B cell (primary cell): ENCODE data around the gene ARRB2. TPM values are rescaled to one million over a fixed set of nuclear protein-coding genes. Genes with fewer than 3 reads are reported as not detected.
"Not testable (repeated sequence)": the region's sequence is repeated elsewhere in the genome, so short reads cannot be mapped to it uniquely, and the experiment has no call there.

Experiments used
- ATAC-seq: fragments of 200-7000 bp; cut with Tn5 transposase; one replicate; pipeline ENCODE4 v1.10.0; 2021; ENCODE audit warnings: low read depth, mild to moderate bottlenecking, moderate number of reproducible peaks, moderate library complexity
- CTCF ChIA-PET: fragments of 350-600 bp; sonication (Branson Sonifier 250); formaldehyde crosslinking; loops from one replicate; lab custom pipeline; 2021; ENCODE audit warnings: antibody characterized with exemption, inconsistent platforms; lab: Charles Lee
- POLR2A ChIA-PET: fragments of 350-600 bp; sonication (Branson Sonifier 250); formaldehyde crosslinking; loops from one replicate; lab custom pipeline; 2021; ENCODE audit warnings: antibody characterized with exemption; lab: Charles Lee
- DNase-seq: peaks from one replicate; pipeline ENCODE4 v3.0.0; 2013
- H2AFZ ChIP-seq: 2 replicates; pipeline ENCODE4 v1.6.1; 2012; ENCODE audit warnings: mild to moderate bottlenecking, low read depth, low read length; ENCODE audit not compliant: insufficient read depth, poor library complexity, severe bottlenecking
- H3K27ac ChIP-seq, 2 donors: 1 replicate in 1 of 2; 2 replicates in 1 of 2; pipeline ENCODE4 v1.5.1; 2012 to 2013; ENCODE audit warnings: low read length in 2 of 2, mild to moderate bottlenecking in 2 of 2, moderate library complexity in 1 of 2
- H3K27me3 ChIP-seq, 4 experiments: fragments of 200-600 bp in 1 of 4; sonication (generic) in 1 of 4; replicated peaks in 1 of 4; 1 replicate in 2 of 4; 2 replicates in 2 of 4; pipeline versions ENCODE4 v1.6.1 to v1.7.0; 2013 to 2016; ENCODE audit warnings: low read length in 3 of 4, mild to moderate bottlenecking in 2 of 4, mixed read lengths in 1 of 4, moderate library complexity in 1 of 4; ENCODE audit not compliant: insufficient read depth in 4 of 4, control insufficient read depth in 3 of 4; ENCODE audit errors: control extremely low read depth in 1 of 4
- H3K36me3 ChIP-seq, 2 experiments: replicated peaks in 1 of 2; 1 replicate in 1 of 2; 2 replicates in 1 of 2; pipeline versions ENCODE4 v1.6.1 to v1.7.1; 2013; ENCODE audit warnings: low read length in 1 of 2; ENCODE audit not compliant: insufficient read depth in 2 of 2, control insufficient read depth in 1 of 2; ENCODE audit errors: control extremely low read depth in 1 of 2, extremely low read depth in 1 of 2
- H3K4me1 ChIP-seq, 2 donors: fragments of 200-600 bp in 1 of 2; sonication (generic) in 1 of 2; 1 replicate in 1 of 2; 2 replicates in 1 of 2; pipeline versions ENCODE4 v1.5.1 to v1.6.1; 2013 to 2017; ENCODE audit warnings: low read length in 2 of 2; ENCODE audit not compliant: control insufficient read depth in 2 of 2, insufficient read depth in 2 of 2
- H3K4me2 ChIP-seq: replicated peaks from 2 replicates; pipeline ENCODE3; 2012; ENCODE audit warnings: mild to moderate bottlenecking, low read depth, low read length; ENCODE audit not compliant: poor library complexity, severe bottlenecking
- H3K4me3 ChIP-seq, 5 experiments: fragments of 200-600 bp in 1 of 5; sonication (generic) in 1 of 5; 1 replicate in 3 of 5; 2 replicates in 2 of 5; pipeline versions ENCODE4 v1.5.1 to v1.7.0; 2011 to 2016; ENCODE audit warnings: low read length in 4 of 5, mild to moderate bottlenecking in 4 of 5, low read depth in 2 of 5, control low read depth in 1 of 5, moderate library complexity in 1 of 5; ENCODE audit not compliant: insufficient read depth in 1 of 5; ENCODE audit errors: control extremely low read depth in 1 of 5, extremely low read depth in 1 of 5
- H3K79me2 ChIP-seq: fragments of 200-600 bp; sonication (generic); one replicate; pipeline ENCODE4 v1.6.0; 2016; ENCODE audit warnings: low read length; ENCODE audit not compliant: control insufficient read depth, insufficient read depth
- H3K9ac ChIP-seq: fragments of 200-600 bp; sonication (generic); 2 replicates; pipeline ENCODE4 v1.6.1; 2017; ENCODE audit warnings: mild to moderate bottlenecking, low read length, moderate library complexity
- H3K9me3 ChIP-seq, 3 donors: one replicate each; pipeline versions ENCODE4 v1.6.1 to v1.7.1; 2013; ENCODE audit warnings: low read length in 2 of 3; ENCODE audit not compliant: control insufficient read depth in 2 of 3, insufficient read depth in 1 of 3; ENCODE audit errors: control extremely low read depth in 1 of 3
- H4K20me1 ChIP-seq: 2 replicates; pipeline ENCODE4 v1.6.0; 2012; ENCODE audit warnings: mild to moderate bottlenecking, low read length; ENCODE audit not compliant: insufficient read depth, control insufficient read depth, poor library complexity, severe bottlenecking
- H3K27ac Mint-ChIP-seq: one replicate; pipeline ENCODE4 v1.8.0; 2021; ENCODE audit warnings: mixed read lengths
- H3K27me3 Mint-ChIP-seq: one replicate; pipeline ENCODE4 v1.8.0; 2021; ENCODE audit warnings: mixed read lengths
- H3K4me1 Mint-ChIP-seq: one replicate; pipeline ENCODE4 v1.8.0; 2021; ENCODE audit warnings: mixed read lengths
- H3K4me3 Mint-ChIP-seq: one replicate; pipeline ENCODE4 v1.8.0; 2021; ENCODE audit warnings: mixed read lengths
- H3K9me3 Mint-ChIP-seq: one replicate; pipeline ENCODE4 v1.8.0; 2022; ENCODE audit warnings: mixed read lengths; ENCODE audit not compliant: insufficient read depth
- EZH2 ChIP-seq: IDR thresholded peaks from 2 replicates; pipeline ENCODE4 v1.6.1; 2012; ENCODE audit warnings: borderline replicate concordance, low read depth, mild to moderate bottlenecking, moderate library complexity, low read length; ENCODE audit not compliant: insufficient read depth, poor library complexity, severe bottlenecking
- WGBS: methylation state at CpG from one replicate; pipeline ENCODE4 v1.1.5; 2013; ENCODE audit warnings: missing lambda C conversion rate; ENCODE audit not compliant: insufficient coverage; 5-methylcytosine and 5-hydroxymethylcytosine counted together
- intact Hi-C: fragments of 100-400 bp; cut with micrococcal nuclease; formaldehyde crosslinking; loops from one replicate; pipeline ENCODE4 v1.10.0; 2022
- polyA plus RNA-seq: library from polyadenylated mRNA; depleted of rRNA; stranded (reverse); fragments of >200 nt; gene quantifications from 2 replicates; pipeline ENCODE4 v1.2.3, GENCODE V29; 2012
- total RNA-seq, 2 donors: library from RNA; stranded (reverse); fragments of 120-200 nt in 1 of 2; gene quantifications; 1 replicate in 1 of 2; 2 replicates in 1 of 2; pipeline versions ENCODE4 v1.2.3 to v1.2.4, GENCODE V29; 2013 to 2022
- TF ChIP-seq, protein P1 (sequence below): fragments of 200-600 bp; IDR thresholded peaks from one replicate; pipeline ENCODE4 v1.8.0; 2022; ENCODE audit warnings: antibody characterized with exemption, mild to moderate bottlenecking

ARRB2 gene
- total and polyA plus RNA-seq, 2 donors (not counting 1 experiment from before 2014, with no cell fraction given) = 111 to 164 TPM

- no peak overlapping the region for H3K27ac ChIP-seq
- peaks cover 54% of the 10 kb centered on the region for H3K79me2 ChIP-seq
- no peak overlapping the region for H2AFZ ChIP-seq
Observed at GRCh38 chr17:4701116-4701515, 9.3 kb upstream of the ARRB2 start.

GRCh38 chr17:4703330-4703691, 7.1 kb upstream of the ARRB2 start:
- Histone ChIP-seq H3K27me3 (no peaks in the 10 kb centered on the region), H3K36me3 (no peaks in the 10 kb centered on the region), H3K27ac (peak overlapping the region in 1 of 2 donors; percentile 89), H3K4me3 (peak overlapping the region; percentile 68 to 96 (median 90)), H3K79me2 (peaks cover 42% of the 10 kb centered on the region), H3K4me2 (peak overlapping the region; percentile 97), H3K9ac (peak overlapping the region; percentile 89), H3K9me3 (no peaks in the 10 kb centered on the region), H4K20me1 (no peaks in the 10 kb centered on the region), H3K4me1 (peaks cover 8 to 17% of the 10 kb centered on the region in 2 donors), H2AFZ (peak overlapping the region; percentile 96)
- TF ChIP-seq, protein P1, sequence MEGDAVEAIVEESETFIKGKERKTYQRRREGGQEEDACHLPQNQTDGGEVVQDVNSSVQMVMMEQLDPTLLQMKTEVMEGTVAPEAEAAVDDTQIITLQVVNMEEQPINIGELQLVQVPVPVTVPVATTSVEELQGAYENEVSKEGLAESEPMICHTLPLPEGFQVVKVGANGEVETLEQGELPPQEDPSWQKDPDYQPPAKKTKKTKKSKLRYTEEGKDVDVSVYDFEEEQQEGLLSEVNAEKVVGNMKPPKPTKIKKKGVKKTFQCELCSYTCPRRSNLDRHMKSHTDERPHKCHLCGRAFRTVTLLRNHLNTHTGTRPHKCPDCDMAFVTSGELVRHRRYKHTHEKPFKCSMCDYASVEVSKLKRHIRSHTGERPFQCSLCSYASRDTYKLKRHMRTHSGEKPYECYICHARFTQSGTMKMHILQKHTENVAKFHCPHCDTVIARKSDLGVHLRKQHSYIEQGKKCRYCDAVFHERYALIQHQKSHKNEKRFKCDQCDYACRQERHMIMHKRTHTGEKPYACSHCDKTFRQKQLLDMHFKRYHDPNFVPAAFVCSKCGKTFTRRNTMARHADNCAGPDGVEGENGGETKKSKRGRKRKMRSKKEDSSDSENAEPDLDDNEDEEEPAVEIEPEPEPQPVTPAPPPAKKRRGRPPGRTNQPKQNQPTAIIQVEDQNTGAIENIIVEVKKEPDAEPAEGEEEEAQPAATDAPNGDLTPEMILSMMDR = no peak
- TF ChIP-seq EZH2 = no peak
- no peaks in the 10 kb centered on the region for H3K27me3 Mint-ChIP-seq
- ChIA-PET CTCF (interaction anchor here (0.9 to 1.3 kb wide), 4 partner anchors 10 to 184 kb away, joined by 3 to 5 read pairs (median 4); no protein-coding TSS in a partner anchor), POLR2A (no interaction called here)
- 14% methylated on average over 13 of the region's 15 CpGs for WGBS
- H3K9me3 Mint-ChIP-seq = no peaks in the 10 kb centered on the region
- peak overlapping the region; percentile 93 for H3K4me3 Mint-ChIP-seq
- no peak for DNase-seq
- peaks cover 35% of the 10 kb centered on the region for H3K4me1 Mint-ChIP-seq
- ATAC-seq = no peak
- peak overlapping the region; percentile 96 for H3K27ac Mint-ChIP-seq
- intact Hi-C loops = loop anchor here (10.0 kb wide), 1 partner anchor 139 kb away; the partner anchor contains the start of gene GGT6

More at GRCh38 chr17:4701116-4701515, 9.3 kb upstream of the ARRB2 start:
- Histone ChIP-seq H3K36me3 (no peaks in the 10 kb centered on the region), H3K27me3 (no peaks in the 10 kb centered on the region), H3K9ac (no peak overlapping the region), H3K9me3 (no peaks in the 10 kb centered on the region), H3K4me3 (no peak overlapping the region), H3K4me1 (peaks cover 8 to 17% of the 10 kb centered on the region in 2 donors), H4K20me1 (no peaks in the 10 kb centered on the region), H3K4me2 (no peak overlapping the region)
- Mint-ChIP-seq H3K4me1 (peaks cover 42% of the 10 kb centered on the region), H3K9me3 (no peaks in the 10 kb centered on the region), H3K4me3 (no peak overlapping the region), H3K27me3 (no peaks in the 10 kb centered on the region), H3K27ac (no peak overlapping the region)
- DNase-seq (no peak), ATAC-seq (no peak)
- intact Hi-C loops = loop anchor here (10.0 kb wide), 1 partner anchor 136 kb away; the partner anchor contains the start of gene GGT6
- TF ChIP-seq, protein P1 = no peak
- TF ChIP-seq EZH2 = no peak
- CTCF ChIA-PET = interaction anchor here (1.2 kb wide), 1 partner anchor 88 kb away, joined by 3 read pairs; no protein-coding TSS in a partner anchor
- no CpG with 5 or more reads among the region's 1 CpG for WGBS
- POLR2A ChIA-PET = interaction anchor here (0.6 kb wide), 1 partner anchor 93 kb away, joined by 4 read pairs; no protein-coding TSS in a partner anchor

DNA sequence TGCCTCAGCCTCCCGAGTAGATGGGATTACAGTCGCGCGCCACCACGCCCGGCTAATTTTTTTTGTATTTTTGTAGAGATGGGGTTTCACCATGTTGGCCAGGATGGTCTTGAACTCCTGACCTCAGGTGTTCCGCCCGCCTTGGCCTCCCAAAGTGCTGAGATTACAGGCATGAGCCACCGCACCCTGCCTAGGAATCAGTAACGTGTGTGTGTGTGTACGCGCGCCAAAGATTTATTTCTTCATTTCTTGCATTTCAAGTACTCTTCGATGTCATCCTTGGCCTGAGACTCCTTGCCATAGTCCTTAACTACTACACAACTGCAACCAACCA, 5.9 kb upstream of the ARRB2 start:
- H3K9me3 Mint-ChIP-seq, H3K27me3 Mint-ChIP-seq, DNase-seq, ATAC-seq, CTCF ChIA-PET, H3K9me3 ChIP-seq, H3K36me3 ChIP-seq, H3K27me3 ChIP-seq, H4K20me1 ChIP-seq: not testable (repeated sequence)
- WGBS = 43% methylated on average over 5 of the region's 14 CpGs
- Mint-ChIP-seq H3K27ac (peak overlapping the region; percentile 96), H3K4me3 (peak overlapping the region; percentile 93), H3K4me1 (peaks cover 36% of the 10 kb centered on the region)
- intact Hi-C loops = loop anchor here (10.0 kb wide), 1 partner anchor 140 kb away; the partner anchor contains the start of gene GGT6
- Histone ChIP-seq H3K27ac (peak overlapping the region; percentile 61 to 89), H3K4me1 (peaks cover 8 to 19% of the 10 kb centered on the region in 2 donors), H3K4me2 (peak overlapping the region; percentile 97), H3K9ac (peak overlapping the region; percentile 89), H3K79me2 (peaks cover 39% of the 10 kb centered on the region), H3K4me3 (peak overlapping the region in 4 of 5 experiments; percentile 83 to 96 (median 91)), H2AFZ (peak overlapping the region; percentile 96)
- POLR2A ChIA-PET = interaction anchor here (0.7 kb wide), 1 partner anchor 312 kb away, joined by 3 read pairs; no protein-coding TSS in a partner anchor
